GM19193 (cell line): ENCODE results near the gene RPN1.

Source experiments
- POLR2A ChIP-seq: IDR thresholded peaks from 4 replicates; pipeline ENCODE4 v1.6.1; 2011; ENCODE audit not compliant: insufficient read depth, insufficient read length; ENCODE audit errors: extremely low read depth

Gene RPN1

DNA sequence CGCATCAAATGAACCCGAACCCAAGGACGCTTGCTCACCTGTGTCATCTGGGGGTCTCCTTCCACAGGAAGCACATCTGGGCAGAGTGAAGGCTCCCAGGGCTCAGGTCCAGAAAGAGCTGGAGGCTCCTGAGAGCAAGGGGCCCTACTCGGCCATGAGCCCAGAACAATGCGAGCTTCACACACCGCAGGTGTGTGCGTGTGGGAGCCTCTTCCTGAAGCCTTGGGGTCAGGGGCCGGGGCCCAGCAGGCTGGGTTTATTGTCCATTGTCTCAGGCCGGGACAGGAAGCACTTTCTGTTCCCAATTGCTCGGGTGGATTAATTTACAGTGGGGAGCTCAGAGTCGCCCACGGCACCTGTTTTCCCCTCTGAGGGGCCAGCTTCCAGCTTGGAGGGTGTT is 74.8 kb downstream of the RPN1 start:
- TF ChIP-seq POLR2A, result no peak

DNA sequence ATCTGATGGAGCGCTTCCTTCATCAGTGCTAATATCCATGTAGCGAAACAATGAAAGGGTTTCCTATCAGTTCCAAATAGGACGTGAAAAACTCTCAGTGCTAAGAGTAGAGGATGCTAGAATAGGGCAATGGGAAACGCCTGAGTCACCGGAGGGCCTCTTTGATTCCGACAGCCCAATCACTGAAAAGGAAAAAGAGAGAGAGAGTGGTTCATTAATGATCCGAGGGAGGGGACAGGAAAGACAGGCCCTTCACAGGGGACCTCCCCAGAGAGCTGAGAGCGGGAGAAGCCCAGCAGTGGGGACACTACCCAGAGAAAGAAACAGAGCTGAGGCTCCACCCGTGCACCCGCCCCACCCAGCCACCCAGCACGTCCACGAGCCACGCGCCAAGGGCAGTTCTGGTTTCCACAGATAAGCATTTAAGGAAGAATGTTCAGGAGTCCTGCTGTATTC is 76.9 kb downstream of the RPN1 start:
- no peak for TF ChIP-seq POLR2A

- no peak for TF ChIP-seq POLR2A
Observed at GRCh38 chr3:128573160-128573559, 77.5 kb downstream of the RPN1 start.

DNA sequence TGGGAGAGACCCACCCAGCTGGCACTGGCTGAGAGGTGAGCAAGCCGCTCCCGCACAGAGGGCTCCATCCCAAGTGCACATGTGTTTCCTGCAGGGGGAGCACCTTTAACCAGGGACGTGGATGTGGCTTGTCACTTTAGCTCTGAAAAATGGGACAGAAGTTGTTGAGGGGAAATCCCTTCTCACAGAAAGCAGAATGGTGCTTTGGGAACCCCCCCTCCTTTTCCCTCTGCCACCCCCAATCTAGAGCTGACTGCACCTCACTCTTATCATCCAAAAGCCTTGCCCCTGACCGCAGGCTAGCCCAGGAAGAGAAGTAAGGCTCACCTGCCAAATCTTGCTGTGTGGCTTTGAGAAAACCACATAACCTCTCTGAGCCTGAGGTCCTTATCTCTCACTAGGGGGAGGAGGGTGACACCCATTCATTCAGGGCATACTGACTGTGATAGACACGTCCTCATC is 77.9 kb downstream of the RPN1 start:
- TF ChIP-seq POLR2A, result no peak

GRCh38 chr3:128572013-128572412 is 78.6 kb downstream of the RPN1 start:
- no peak for TF ChIP-seq POLR2A
